GM23248 (cell line): ENCODE results near the gene PLCB4. TPM values are rescaled to one million over a fixed set of nuclear protein-coding genes. Genes with fewer than 3 reads are reported as not detected.

ENCODE experiments used
- DNase-seq: peaks from one replicate; pipeline ENCODE4 v3.0.0-alpha.2; 2015
- H2AFZ ChIP-seq: fragments of 200-600 bp; sonication (generic); 2 replicates; pipeline ENCODE4 v1.6.1; 2016; ENCODE audit warnings: antibody characterized with exemption
- H3F3A ChIP-seq: fragments of 200-600 bp; sonication (generic); 2 replicates; pipeline ENCODE4 v1.6.1; 2016; ENCODE audit warnings: mild to moderate bottlenecking, antibody characterized with exemption, mixed run types; ENCODE audit not compliant: insufficient read depth
- H3K27ac ChIP-seq: fragments of 200-600 bp; sonication (generic); 2 replicates; pipeline ENCODE4 v1.5.1; 2016; ENCODE audit warnings: mild to moderate bottlenecking
- H3K27me3 ChIP-seq: fragments of 200-600 bp; sonication (generic); replicated peaks from 2 replicates; pipeline ENCODE4 v1.6.1; 2016; ENCODE audit warnings: mild to moderate bottlenecking; ENCODE audit not compliant: insufficient read depth
- H3K36me3 ChIP-seq: fragments of 200-600 bp; sonication (generic); 2 replicates; pipeline ENCODE4 v1.6.1; 2016; ENCODE audit warnings: low read depth, mild to moderate bottlenecking
- H3K4me1 ChIP-seq: fragments of 200-600 bp; sonication (generic); 2 replicates; pipeline ENCODE4 v1.6.1; 2016; ENCODE audit warnings: mild to moderate bottlenecking; ENCODE audit not compliant: insufficient read depth
- H3K4me2 ChIP-seq: fragments of 200-600 bp; sonication (generic); one replicate; pipeline ENCODE4 v1.6.1; 2016; ENCODE audit warnings: mild to moderate bottlenecking; ENCODE audit not compliant: unreplicated experiment
- H3K4me3 ChIP-seq: fragments of 200-600 bp; sonication (generic); 2 replicates; pipeline ENCODE4 v1.5.1; 2016; ENCODE audit warnings: mild to moderate bottlenecking
- H3K79me2 ChIP-seq: fragments of 200-600 bp; sonication (generic); 2 replicates; pipeline ENCODE4 v1.6.1; 2016; ENCODE audit warnings: mild to moderate bottlenecking; ENCODE audit not compliant: insufficient read depth
- H3K9ac ChIP-seq: fragments of 200-600 bp; sonication (generic); 2 replicates; pipeline ENCODE4 v1.6.1; 2016; ENCODE audit warnings: mild to moderate bottlenecking
- H3K9me2 ChIP-seq: fragments of 200-600 bp; sonication (generic); 2 replicates; pipeline ENCODE4 v1.6.1; 2016; ENCODE audit warnings: mixed run types, mild to moderate bottlenecking, moderate library complexity; ENCODE audit not compliant: insufficient read depth
- H3K9me3 ChIP-seq: fragments of 200-600 bp; sonication (generic); one replicate; pipeline ENCODE4 v1.6.1; 2017; ENCODE audit warnings: low read depth
- H4K20me1 ChIP-seq: fragments of 200-600 bp; sonication (generic); 2 replicates; pipeline ENCODE4 v1.6.0; 2016; ENCODE audit not compliant: insufficient read depth
- EZH2 ChIP-seq: fragments of 200-600 bp; sonication (generic); IDR thresholded peaks from 2 replicates; pipeline ENCODE4 v1.6.1; 2018; ENCODE audit warnings: antibody characterized with exemption, mild to moderate bottlenecking; ENCODE audit not compliant: insufficient read depth, poor library complexity, severe bottlenecking
- EZH2phosphoT487 ChIP-seq: fragments of 200-600 bp; sonication (generic); IDR thresholded peaks from 2 replicates; pipeline ENCODE4 v1.6.1; 2018; ENCODE audit warnings: antibody characterized with exemption, moderate library complexity, mild to moderate bottlenecking, low read depth; ENCODE audit not compliant: insufficient read depth
- WGBS, 2 experiments: methylation state at CpG; one replicate each; pipeline ENCODE4 v1.1.6; 2015 to 2017; ENCODE audit warnings: low lambda C conversion rate in 2 of 2, low coverage in 1 of 2; ENCODE audit errors: missing lambda C conversion rate in 2 of 2; 5-methylcytosine and 5-hydroxymethylcytosine counted together
- in situ Hi-C: fragments of 300-500 bp; cut with MboI; formaldehyde crosslinking; loops from 2 replicates; pipeline ENCODE4 v1.15.0; 2020
- polyA plus RNA-seq: library from polyadenylated mRNA; unstranded; fragments of >200 nt; fragmentation: Nextera tagmentation; extraction: Ambion mirVana; gene quantifications from 2 replicates; pipeline ENCODE4 v1.2.1, GENCODE V29; 2016
- total RNA-seq: library from RNA; depleted of rRNA; stranded (reverse); fragments of >200 nt; shearing (Covaris generic); gene quantifications from 2 replicates; pipeline ENCODE4 v1.2.3, GENCODE V29; 2014

The PLCB4 gene
- total and polyA plus RNA-seq, 2 experiments from 2014 or later = 5.0 to 9.5 TPM

- Histone ChIP-seq H3K4me1 (peaks cover 10% of the 10 kb centered on the region; the same call in 1 of the 2 replicates), H3K4me2 (no peak overlapping the region), H3K9ac (no peak overlapping the region), H4K20me1 (no peaks in the 10 kb centered on the region), H3K27me3 (no peaks in the 10 kb centered on the region), H3F3A (peaks cover 4% of the 10 kb centered on the region), H3K36me3 (no peaks in the 10 kb centered on the region), H3K4me3 (no peak overlapping the region), H3K9me2 (no peaks in the 10 kb centered on the region; the same call in none of the 2 replicates), H3K79me2 (peaks cover 5% of the 10 kb centered on the region; the same call in 1 of the 2 replicates), H2AFZ (no peak overlapping the region), H3K27ac (no peak overlapping the region), H3K9me3 (no peaks in the 10 kb centered on the region)
- in situ Hi-C loops = loop anchor here (10.0 kb wide), 1 partner anchor 222 kb away; no protein-coding TSS in a partner anchor
- 85 to 87% methylated on average over 2 of the region's 2 CpGs for WGBS, 2 experiments
- DNase-seq = no peak
- TF ChIP-seq EZH2phosphoT487 (no peak), EZH2 (no peak)
Observed at GRCh38 chr20:9076440-9076839, 7.6 kb downstream of the PLCB4 start.

- no peaks in the 10 kb centered on the region for H3K27me3 ChIP-seq
Observed at GRCh38 chr20:9078826-9079731, 10.2 kb downstream of the PLCB4 start.

GRCh38 chr20:9081423-9081966 is 12.6 kb downstream of the PLCB4 start:
- Histone ChIP-seq H3K4me2 (peak overlapping the region; percentile 6), H3K27me3 (no peaks in the 10 kb centered on the region), H2AFZ (no peak overlapping the region), H3K79me2 (no peaks in the 10 kb centered on the region), H3K9me3 (no peaks in the 10 kb centered on the region), H3K4me3 (no peak overlapping the region), H3K9ac (no peak overlapping the region), H3K4me1 (peaks cover 17% of the 10 kb centered on the region; the same call in 1 of the 2 replicates), H3F3A (peaks cover 15% of the 10 kb centered on the region), H4K20me1 (no peaks in the 10 kb centered on the region), H3K27ac (no peak overlapping the region), H3K36me3 (no peaks in the 10 kb centered on the region), H3K9me2 (no peaks in the 10 kb centered on the region; the same call in none of the 2 replicates)
- WGBS, 2 experiments = 0% methylated on average over 1 of the region's 1 CpG
- TF ChIP-seq EZH2 (no peak), EZH2phosphoT487 (no peak)
- in situ Hi-C loops = no loop called here
- peak; percentile 58 for DNase-seq

More at GRCh38 chr20:9078826-9079731, 10.2 kb downstream of the PLCB4 start:
- Histone ChIP-seq H3K9me2 (no peaks in the 10 kb centered on the region; the same call in none of the 2 replicates), H2AFZ (no peak overlapping the region), H3K4me2 (no peak overlapping the region), H3K4me3 (no peak overlapping the region), H3K9ac (no peak overlapping the region), H3K27ac (no peak overlapping the region), H3K4me1 (peaks cover 17% of the 10 kb centered on the region; the same call in 1 of the 2 replicates), H3K79me2 (no peaks in the 10 kb centered on the region), H4K20me1 (no peaks in the 10 kb centered on the region), H3K9me3 (no peaks in the 10 kb centered on the region), H3F3A (peaks cover 15% of the 10 kb centered on the region), H3K36me3 (no peaks in the 10 kb centered on the region)
- WGBS, 2 experiments = 79 to 89% methylated on average over 5 of the region's 5 CpGs
- DNase-seq = no peak
- in situ Hi-C loops = loop anchor here (10.0 kb wide), 1 partner anchor 224 kb away; no protein-coding TSS in a partner anchor
- TF ChIP-seq EZH2 (no peak), EZH2phosphoT487 (no peak)

GRCh38 chr20:9082741-9083140 is 13.9 kb downstream of the PLCB4 start:
- H3K9me3 ChIP-seq = no peaks in the 10 kb centered on the region
- H3K4me3 ChIP-seq = no peak overlapping the region
- no peaks in the 10 kb centered on the region; the same call in 1 of the 2 replicates for H3K9me2 ChIP-seq
- H3F3A ChIP-seq = peaks cover 15% of the 10 kb centered on the region
- in situ Hi-C loops = no loop called here
- H3K9ac ChIP-seq = no peak overlapping the region
- no peak overlapping the region for H3K27ac ChIP-seq
- no peak overlapping the region for H2AFZ ChIP-seq
- no peak for DNase-seq
- no peak overlapping the region for H3K4me2 ChIP-seq
- H3K79me2 ChIP-seq = no peaks in the 10 kb centered on the region
- no peaks in the 10 kb centered on the region for H3K36me3 ChIP-seq
- peaks cover 17% of the 10 kb centered on the region; the same call in 1 of the 2 replicates for H3K4me1 ChIP-seq
- H4K20me1 ChIP-seq = no peaks in the 10 kb centered on the region
- no peak for TF ChIP-seq EZH2phosphoT487
- no peak for TF ChIP-seq EZH2
- H3K27me3 ChIP-seq = no peaks in the 10 kb centered on the region
